NCI-H748 treated with DMSO at 0.1 percent for 48 hours (cell line): Measurements from ENCODE around the gene ROPN1.
"Not testable (repeated sequence)": the region's sequence is repeated elsewhere in the genome, so short reads cannot be mapped to it uniquely, and the experiment has no call there.

Source experiments
- DNase-seq: peaks from one replicate; lab custom pipeline; 2025; lab: John Stamatoyannopoulos, UW

ROPN1 gene

GRCh38 chr3:123991730-123992588, at the start of gene ROPN1:
Gene ROPN1, minus strand, starts transcription at chr3:123992124. Its CDS starts 11,643 bp downstream, at chr3:123980481.
- DNase-seq: not testable (repeated sequence)

GRCh38 chr3:124041553-124041952, 49.6 kb upstream of the ROPN1 start:
- DNase-seq: no peak

- DNase-seq: no peak
Observed at GRCh38 chr3:124037326-124037725, 45.4 kb upstream of the ROPN1 start.

- DNase-seq: not testable (repeated sequence)
Observed at GRCh38 chr3:124036214-124036613, 44.3 kb upstream of the ROPN1 start.

GRCh38 chr3:124035463-124036121, 43.7 kb upstream of the ROPN1 start:
- DNase-seq: no peak

GRCh38 chr3:124034844-124035152, 42.9 kb upstream of the ROPN1 start:
- DNase-seq: no peak

- no peak for DNase-seq
Observed at GRCh38 chr3:124034016-124034843, 42.3 kb upstream of the ROPN1 start.

GRCh38 chr3:124033360-124034015, 41.6 kb upstream of the ROPN1 start, which contains the start of gene KALRN:
Gene KALRN, plus strand, starts transcription at chr3:124033369.
- no peak for DNase-seq

GRCh38 chr3:124032881-124033359, 41.0 kb upstream of the ROPN1 start:
- DNase-seq: peak; percentile 54

GRCh38 chr3:124032311-124032880, 40.5 kb upstream of the ROPN1 start:
- peak; percentile 60 for DNase-seq

- no peak for DNase-seq
Observed at GRCh38 chr3:124026516-124026915, 34.6 kb upstream of the ROPN1 start.

GRCh38 chr3:124023531-124023930, 31.6 kb upstream of the ROPN1 start:
- not testable (repeated sequence) for DNase-seq

- no peak for DNase-seq
Observed at GRCh38 chr3:124019291-124019690, 27.4 kb upstream of the ROPN1 start.

- DNase-seq: peak; percentile 64
Observed at GRCh38 chr3:124017502-124017901, 25.6 kb upstream of the ROPN1 start.

- DNase-seq: not testable (repeated sequence)
Observed at GRCh38 chr3:124016483-124016882, 24.6 kb upstream of the ROPN1 start.

- DNase-seq: no peak
Observed at GRCh38 chr3:124014366-124014942, 22.5 kb upstream of the ROPN1 start.

- DNase-seq: not testable (repeated sequence)
Observed at GRCh38 chr3:124008321-124008720, 16.4 kb upstream of the ROPN1 start.

GRCh38 chr3:124007186-124007585, 15.3 kb upstream of the ROPN1 start:
- no peak for DNase-seq

GRCh38 chr3:124002405-124003079, 10.6 kb upstream of the ROPN1 start:
- not testable (repeated sequence) for DNase-seq

GRCh38 chr3:124001366-124001765, 9.4 kb upstream of the ROPN1 start:
- DNase-seq: not testable (repeated sequence)
